CMK (cell line): ENCODE data around the gene PPP2R5C.

Experiments
- DNase-seq: peaks from one replicate; pipeline ENCODE4 v3.0.0-alpha.2; 2010; ENCODE audit warnings: low read depth

The PPP2R5C gene

GRCh38 chr14:101814934-101815333 lies 53.4 kb downstream of the PPP2R5C start:
- no peak for DNase-seq

- no peak for DNase-seq
Observed at GRCh38 chr14:101815994-101816393, 54.5 kb downstream of the PPP2R5C start.

GRCh38 chr14:101817501-101818001 lies 56.0 kb downstream of the PPP2R5C start:
- DNase-seq = no peak

- no peak for DNase-seq
Observed at GRCh38 chr14:101819251-101819990, 57.9 kb downstream of the PPP2R5C start.

GRCh38 chr14:101820283-101820798 lies 58.8 kb downstream of the PPP2R5C start:
- DNase-seq = no peak

GRCh38 chr14:101821528-101821927 lies 60.0 kb downstream of the PPP2R5C start:
- no peak for DNase-seq

- no peak for DNase-seq
Observed at GRCh38 chr14:101823066-101823465, 61.6 kb downstream of the PPP2R5C start.

- DNase-seq = no peak
Observed at GRCh38 chr14:101823511-101824120, 62.1 kb downstream of the PPP2R5C start.

GRCh38 chr14:101824339-101824727 lies 62.8 kb downstream of the PPP2R5C start:
- no peak for DNase-seq

GRCh38 chr14:101825797-101826196 lies 64.3 kb downstream of the PPP2R5C start:
- DNase-seq = no peak

- DNase-seq = no peak
Observed at GRCh38 chr14:101826351-101826750, 64.8 kb downstream of the PPP2R5C start.

GRCh38 chr14:101827286-101827685 lies 65.8 kb downstream of the PPP2R5C start:
- DNase-seq = no peak

- DNase-seq = no peak
Observed at GRCh38 chr14:101828046-101828445, 66.5 kb downstream of the PPP2R5C start.

- DNase-seq = no peak
Observed at GRCh38 chr14:101830271-101830670, 68.8 kb downstream of the PPP2R5C start.

- DNase-seq = no peak
Observed at GRCh38 chr14:101833045-101833444, 71.5 kb downstream of the PPP2R5C start.

GRCh38 chr14:101834397-101834796 lies 72.9 kb downstream of the PPP2R5C start:
- DNase-seq = no peak

GRCh38 chr14:101834800-101835547 lies 73.5 kb downstream of the PPP2R5C start:
- no peak for DNase-seq

GRCh38 chr14:101835566-101835965 lies 74.1 kb downstream of the PPP2R5C start:
- no peak for DNase-seq

- no peak for DNase-seq
Observed at GRCh38 chr14:101836135-101836534, 74.6 kb downstream of the PPP2R5C start.

GRCh38 chr14:101838476-101838875 lies 77.0 kb downstream of the PPP2R5C start:
- no peak for DNase-seq

- DNase-seq = no peak
Observed at GRCh38 chr14:101839236-101839635, 77.7 kb downstream of the PPP2R5C start.

- DNase-seq = no peak
Observed at GRCh38 chr14:101839661-101840060, 78.2 kb downstream of the PPP2R5C start.
